GM19463 (cell line): ENCODE results near the gene EIF3K.
A peak's percentile ranks its signal among the peaks of the same experiment; 100 is the strongest.
"Not testable (repeated sequence)": the region's sequence is repeated elsewhere in the genome, so short reads cannot be mapped to it uniquely, and the experiment has no call there.

Source experiments
- ATAC-seq: cut with Tn5 transposase; IDR thresholded peaks from one replicate; pipeline ENCODE4 v1.9.1; 2021; ENCODE audit warnings: mild to moderate bottlenecking, moderate library complexity; ENCODE audit not compliant: unreplicated experiment

EIF3K gene

DNA sequence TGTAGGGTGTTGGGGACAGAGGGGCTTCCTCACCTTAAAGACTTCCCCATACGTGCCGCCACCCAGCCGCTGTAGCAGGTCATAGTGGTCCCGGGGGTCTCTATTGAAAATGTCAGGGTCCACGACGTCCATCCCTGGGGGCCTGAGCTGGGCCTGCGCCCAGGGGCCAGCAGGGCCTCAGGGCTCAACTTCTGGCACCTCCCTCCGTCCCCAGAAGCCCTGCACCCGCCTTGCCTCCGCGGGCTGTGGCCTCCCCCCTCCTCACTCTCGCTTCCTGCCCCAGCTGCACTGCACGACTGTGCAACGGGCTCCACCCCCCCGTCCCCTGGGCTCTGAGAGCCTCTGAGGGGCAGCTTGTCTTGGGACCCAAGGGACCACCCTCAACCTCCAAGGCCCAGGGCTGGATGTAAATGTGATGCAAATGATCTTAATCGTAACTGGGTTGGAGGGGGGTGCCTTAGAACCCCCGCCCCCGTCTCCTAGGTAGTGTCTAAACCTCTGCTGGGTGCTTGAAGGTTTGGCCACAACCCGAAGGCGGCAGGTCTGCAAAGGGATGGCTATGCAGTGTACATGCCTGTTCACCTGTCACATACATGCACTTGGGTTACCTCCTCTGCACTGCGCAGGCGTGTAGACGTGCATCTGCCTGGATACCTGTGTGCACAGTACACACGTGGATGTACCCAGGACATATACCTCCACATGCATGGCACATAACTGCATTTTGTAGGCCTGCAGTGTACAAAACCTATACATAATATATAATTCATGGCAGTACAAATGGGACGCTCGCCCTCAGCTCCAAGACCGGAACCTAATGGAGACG is 1.0 kb upstream of the EIF3K start, which contains the start of gene MAP4K1:
MAP4K1 (minus strand) TSS at position 190 of the 826 bp plus-strand sequence; CDS start at position 132, 58 bp downstream.
- ATAC-seq = peak; percentile 72

DNA sequence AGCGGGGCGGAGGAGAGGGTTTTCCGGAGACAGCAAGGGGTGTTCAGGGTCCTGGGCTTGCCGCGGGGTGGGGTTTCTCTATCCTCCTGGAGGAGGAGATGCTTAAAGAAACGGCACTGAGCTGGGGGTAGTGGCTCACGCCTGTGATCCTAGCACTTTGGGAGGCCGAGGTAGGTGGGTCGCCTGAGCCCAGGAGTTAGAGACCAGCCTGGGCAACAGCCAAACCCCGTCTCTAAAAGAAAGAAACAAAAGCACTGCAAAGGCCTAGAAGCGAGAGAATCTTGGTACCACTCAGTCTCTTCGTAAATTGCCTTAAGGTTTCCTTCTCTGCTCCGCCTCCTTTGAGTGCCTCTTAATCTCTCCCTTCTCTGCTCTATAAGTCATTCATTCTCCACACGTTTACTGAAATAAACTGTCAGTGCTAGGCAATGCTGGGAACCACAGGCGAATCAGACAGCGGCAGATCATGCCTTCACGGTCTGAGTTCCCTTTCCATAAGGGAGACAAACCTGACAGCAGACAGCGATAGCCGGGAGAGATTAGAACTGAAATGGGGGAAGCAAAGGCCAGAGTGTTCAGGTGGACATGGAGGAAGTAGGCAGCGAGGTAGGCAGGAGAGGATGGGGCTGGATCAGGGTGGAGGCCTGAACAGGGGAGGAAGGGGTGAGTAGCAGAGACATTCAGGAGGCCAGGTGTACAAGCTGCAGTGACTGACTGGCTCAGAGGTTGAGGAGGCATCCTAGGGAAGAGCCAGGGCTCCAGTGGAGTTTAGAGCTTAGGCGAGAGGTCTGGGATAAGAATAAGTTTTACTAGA is 580 bp downstream of the EIF3K start:
- ATAC-seq = no peak

DNA sequence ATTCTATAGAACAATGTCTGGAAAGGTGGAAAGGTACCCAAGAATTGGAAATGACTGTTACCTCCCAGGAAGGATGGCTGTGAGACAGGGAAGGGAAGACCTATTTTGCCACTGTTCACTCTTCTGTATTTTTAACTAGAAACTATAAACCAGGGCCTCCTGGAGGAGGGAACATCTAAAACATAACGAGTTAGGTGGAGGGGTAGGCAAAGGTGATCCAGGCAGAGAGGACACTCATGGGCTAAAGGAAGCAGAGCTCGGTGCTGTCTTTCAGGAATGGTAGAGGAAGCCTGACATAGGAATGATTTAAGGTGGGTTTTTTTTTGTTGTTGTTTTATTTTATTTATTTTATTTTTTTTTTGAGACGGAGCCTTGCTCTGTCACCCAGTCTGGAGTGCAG is 5.8 kb downstream of the EIF3K start:
- no peak for ATAC-seq

DNA sequence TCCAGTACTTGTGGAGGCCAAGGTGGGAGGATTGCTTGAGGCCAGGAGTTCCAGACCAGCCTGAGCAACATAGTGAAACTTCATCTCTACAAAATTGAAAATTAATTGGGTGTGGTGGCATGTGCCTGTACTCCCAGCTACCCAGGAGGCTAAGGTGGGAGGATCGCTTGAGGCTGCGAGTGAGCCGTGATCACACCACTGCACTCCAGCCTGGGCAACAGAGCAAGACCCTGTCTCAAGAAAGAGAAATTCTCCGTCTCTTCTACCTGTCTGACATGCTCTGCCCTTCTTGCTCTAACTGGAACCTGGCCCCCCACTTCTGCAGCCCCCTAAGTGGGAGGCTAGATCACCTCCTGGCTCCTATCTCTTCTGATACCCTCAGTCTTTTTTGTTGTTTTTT is 7.4 kb downstream of the EIF3K start:
- ATAC-seq = no peak

DNA sequence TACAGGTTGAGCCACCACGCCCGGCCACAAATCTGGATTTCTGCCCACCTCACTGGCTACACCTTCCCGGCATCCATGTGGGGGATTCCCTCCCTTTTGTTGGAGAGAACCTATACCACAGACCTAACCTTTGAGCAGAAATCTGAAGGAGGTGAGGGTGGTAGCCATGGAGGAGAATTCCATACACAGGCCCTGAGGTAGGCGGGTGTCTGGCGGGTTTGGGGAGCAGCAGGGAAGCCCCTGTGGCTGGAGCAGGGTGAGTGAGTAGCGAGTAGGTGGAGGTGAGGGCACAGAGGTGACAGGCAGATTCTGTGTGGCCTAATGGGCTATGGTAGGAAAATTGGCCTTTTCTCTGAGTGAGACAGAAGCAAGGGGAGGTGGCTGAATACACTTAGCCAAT is 10.6 kb downstream of the EIF3K start:
- ATAC-seq = no peak

DNA sequence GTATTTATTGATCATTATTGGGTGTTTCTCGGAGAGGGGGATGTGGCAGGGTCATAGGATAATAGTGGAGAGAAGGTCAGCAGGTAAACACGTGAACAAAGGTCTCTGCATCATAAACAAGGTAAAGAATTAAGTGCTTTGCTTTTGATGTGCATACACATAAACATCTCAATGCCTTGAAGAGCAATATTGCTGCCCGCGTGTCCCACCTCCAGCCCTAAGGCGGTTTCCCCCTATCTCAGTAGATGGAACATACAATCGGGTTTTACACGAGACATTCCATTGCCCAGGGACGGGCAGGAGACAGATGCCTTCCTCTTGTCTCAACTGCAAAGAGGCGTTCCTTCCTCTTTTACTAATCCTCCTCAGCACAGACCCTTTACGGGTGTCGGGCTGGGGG is 12.3 kb downstream of the EIF3K start:
- ATAC-seq = not testable (repeated sequence)

DNA sequence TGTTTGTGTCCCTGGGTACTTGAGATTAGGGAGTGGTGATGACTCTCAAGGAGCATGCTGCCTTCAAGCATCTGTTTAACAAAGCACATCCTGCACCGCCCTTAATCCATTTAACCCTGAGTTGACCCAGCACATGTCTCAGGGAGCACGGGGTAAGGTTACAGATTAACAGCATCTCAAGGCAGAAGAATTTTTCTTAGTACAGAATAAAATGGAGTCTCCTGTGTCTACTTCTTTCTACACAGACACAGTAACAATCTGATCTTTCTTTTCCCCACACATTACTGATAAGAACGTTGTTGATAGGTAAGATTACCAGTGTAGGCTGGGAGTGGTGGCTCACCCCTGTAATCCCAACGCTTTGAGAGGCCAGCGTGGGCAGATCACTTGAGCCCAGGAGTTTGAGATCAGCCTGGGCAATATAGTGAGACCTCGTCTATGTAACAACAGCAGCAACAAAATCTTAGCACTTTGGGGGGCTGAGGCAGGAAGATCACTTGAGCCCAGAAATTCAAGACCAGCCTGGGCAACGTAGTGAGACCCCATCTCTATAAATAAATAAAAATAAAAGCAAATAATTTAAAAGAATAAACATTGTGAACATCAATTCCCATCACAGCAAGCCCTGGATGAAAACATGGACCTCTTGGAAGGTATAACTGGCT is 13.0 kb downstream of the EIF3K start:
- ATAC-seq = not testable (repeated sequence)

DNA sequence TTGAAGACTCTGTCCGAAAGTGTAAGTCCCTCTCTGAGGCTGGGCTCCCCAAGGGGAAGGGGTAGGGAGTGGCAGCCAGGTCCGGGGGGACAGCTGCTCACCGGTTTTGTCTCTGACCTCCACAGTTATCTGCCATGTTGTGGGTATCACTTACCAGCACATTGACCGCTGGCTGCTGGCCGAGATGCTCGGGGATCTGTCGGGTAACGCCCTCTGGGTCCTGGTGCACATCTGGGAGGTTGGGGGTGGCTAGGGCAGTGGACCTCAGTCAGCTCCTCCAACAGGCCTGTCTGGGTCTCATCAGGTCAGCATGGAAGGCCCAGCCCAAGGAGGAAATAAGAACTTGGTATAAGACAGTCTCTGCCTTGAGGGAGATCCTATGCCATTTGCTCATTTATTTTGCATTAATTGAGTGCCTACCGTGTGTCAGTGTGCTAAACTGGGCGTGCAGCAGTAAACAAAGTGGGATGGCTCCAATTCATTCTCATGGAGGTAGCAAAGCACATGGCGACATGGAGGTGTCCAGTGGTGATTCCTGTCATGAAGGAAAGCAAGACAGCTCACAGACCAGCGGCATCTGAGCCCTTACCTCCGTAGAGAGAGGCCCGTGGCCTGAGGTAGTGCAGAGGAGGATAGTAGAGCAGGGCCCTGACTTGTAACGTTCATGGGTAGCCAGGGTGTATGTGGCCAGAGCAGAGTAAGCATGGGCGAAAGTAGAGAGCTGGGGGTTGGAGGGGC is 13.7 kb downstream of the EIF3K start:
- no peak for ATAC-seq

DNA sequence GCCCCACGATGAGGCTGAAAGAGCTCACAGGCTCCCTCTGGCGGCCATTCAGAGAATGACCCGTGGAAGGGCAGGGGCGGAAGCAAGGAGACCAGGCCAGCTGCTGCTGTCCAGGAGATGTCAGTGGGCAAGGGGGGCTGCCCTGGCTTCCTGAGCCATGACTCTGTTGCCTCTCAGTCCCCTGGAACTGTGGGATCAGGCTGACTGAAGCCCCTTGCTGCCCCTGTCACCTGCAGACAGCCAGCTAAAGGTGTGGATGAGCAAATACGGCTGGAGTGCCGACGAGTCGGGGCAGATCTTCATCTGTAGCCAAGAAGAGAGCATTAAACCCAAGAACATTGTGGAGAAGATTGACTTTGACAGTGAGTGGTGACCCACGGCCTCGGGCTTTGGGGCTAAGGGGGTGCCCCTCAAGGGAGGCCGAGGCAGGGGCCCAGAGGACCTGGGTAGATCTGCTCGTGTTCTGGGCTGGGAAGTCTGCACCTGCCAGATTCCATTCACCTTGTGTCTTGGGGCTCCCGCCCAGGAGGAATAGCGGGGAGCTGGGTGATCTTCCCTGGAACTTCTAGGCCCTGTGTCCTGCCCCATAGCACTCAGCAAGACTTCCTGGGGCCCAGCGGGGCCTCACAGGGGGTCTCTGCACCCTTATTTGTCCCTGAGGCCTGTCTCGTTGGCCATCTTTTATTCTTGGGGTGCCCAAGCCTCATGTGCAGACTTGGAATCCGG is 15.9 kb downstream of the EIF3K start:
- no peak for ATAC-seq

DNA sequence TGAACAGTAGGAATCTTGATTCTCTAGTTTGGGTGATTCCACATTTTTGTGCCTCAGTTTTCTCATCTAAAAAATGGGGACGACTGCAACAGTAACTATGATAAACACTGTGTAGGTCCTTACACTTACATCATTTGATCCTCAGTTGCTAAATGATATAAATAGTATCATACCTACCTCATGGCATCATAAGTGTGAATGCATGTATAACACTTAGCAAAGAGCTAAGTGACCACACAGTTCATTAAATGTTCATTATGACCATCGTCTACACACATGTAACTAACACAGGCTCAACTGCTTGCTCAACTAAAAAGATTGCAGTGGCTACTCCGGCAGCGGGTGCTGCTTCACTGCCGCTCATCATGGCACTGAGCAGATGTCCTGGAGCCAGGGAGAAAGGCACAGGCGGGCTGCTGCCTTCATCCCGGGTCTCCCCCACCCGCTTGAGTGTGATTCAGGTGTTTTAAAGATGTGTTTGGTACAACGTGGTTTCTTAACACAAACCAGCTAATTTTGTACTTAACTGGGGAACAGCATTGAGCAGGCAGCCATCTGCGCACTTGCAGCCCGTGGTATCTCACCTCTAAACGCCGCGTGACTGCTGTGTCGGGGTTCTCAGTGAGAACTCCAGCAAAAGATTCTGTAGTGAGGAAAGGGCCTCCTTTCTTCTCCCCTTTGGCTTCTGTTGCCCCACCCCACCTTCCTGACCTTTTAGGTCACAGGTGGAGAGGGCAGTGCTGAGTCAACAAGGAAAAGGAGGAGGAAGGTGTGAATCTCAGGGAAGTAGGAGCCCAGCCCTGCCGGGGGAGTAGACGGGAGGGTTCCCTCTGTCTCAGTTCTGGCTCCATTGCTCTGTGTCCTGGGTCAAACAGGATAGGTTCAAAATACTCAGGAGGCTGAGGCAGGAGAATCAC is 16.8 kb downstream of the EIF3K start:
- ATAC-seq = no peak

DNA sequence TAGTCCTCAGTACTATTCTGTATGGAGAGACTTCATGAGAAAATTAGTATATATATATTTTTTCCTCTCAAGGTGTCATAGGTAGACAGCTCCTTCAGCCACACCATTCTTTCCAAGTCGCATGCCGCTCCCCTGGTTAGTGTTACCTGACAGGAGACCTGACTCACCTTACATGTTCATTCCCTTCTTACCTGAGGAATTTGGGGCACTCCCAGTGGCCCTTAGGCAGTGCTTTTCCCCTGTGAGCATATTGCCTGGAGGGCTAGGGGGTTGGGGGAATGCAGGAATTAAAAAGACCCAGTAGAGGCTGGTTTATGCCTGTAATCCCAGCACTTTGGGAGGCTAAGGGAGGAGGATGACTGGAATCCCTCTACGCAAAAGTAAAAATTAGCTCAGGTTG is 19.5 kb downstream of the EIF3K start:
- no peak for ATAC-seq

DNA sequence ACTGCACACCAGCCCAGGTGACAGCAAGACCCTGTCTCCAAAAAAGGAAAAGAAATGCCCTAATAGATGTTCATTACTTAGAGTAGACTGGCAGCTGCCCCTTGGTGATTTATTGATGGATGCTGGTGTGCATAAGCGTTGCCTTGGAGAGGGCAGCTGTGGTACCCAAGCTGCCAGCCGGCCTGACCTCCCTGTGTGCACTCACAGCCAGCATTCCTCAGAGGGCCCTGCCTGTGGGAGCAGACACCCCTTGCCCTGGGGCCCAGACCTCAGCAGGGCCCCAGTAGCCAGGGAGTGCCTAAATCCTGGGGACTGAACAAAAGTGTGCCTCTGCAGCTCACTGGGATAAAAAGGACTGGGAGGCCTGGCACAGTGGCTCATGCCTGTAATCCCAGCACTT is 20.7 kb downstream of the EIF3K start:
- no peak for ATAC-seq

DNA sequence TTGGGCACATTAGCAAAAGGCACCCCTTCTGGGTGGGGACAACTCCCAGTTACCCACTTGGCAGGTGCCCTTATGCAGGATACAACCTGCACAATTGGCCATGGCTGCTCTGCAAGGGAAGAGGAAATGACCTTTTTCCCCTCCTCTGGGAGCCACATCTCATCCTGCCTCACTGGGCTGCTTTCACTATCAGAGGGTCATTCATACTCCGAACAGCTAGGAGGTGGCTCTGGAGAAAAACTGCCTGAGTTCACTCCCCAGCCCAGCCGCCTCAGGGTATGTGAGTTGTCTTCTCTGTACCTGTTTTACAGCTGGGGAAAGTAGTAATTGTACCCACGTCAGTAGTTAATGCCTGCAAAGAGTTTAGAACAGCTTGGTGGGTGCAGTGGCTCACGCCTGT is 21.4 kb downstream of the EIF3K start:
- no peak for ATAC-seq

DNA sequence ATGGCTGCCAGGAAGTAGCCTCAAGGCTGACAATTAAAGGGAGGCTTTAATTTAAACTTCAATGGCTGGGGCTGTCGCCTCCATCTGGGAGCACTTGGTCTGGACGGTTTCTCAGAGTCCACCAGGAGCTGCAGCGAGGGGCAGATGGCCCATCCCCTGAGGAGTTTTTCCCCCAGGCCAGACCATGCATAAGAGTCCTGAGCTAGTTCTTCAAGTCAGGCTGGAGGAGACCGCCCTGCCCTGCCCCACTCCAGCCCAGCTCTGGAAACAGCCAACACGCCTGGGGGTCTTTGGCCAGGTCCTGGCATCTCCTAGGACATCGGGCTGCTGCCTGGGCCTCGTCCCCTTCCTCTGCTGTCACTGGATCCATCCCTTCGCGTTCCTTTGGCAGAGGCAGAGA is 23.2 kb downstream of the EIF3K start:
- no peak for ATAC-seq

DNA sequence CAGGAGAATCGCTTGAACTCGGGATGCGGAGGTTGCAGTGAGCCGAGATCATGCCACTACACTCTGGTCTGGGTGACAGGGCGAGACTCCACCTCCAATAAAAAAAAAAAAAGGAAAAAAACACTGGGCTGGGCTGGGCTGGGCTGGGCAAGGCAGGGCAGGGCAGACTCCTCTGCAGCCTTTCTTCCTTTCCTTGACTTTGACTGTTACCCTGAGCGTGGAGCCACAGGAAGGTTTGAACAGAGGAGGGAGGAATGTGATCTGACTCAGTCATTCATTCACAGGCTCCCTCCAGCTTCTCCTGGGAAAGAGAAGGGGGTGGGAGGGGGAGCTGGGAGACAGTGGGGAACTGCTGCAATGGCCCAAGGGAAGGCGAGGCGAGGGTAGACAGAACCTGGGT is 25.7 kb downstream of the EIF3K start:
- no peak for ATAC-seq

DNA sequence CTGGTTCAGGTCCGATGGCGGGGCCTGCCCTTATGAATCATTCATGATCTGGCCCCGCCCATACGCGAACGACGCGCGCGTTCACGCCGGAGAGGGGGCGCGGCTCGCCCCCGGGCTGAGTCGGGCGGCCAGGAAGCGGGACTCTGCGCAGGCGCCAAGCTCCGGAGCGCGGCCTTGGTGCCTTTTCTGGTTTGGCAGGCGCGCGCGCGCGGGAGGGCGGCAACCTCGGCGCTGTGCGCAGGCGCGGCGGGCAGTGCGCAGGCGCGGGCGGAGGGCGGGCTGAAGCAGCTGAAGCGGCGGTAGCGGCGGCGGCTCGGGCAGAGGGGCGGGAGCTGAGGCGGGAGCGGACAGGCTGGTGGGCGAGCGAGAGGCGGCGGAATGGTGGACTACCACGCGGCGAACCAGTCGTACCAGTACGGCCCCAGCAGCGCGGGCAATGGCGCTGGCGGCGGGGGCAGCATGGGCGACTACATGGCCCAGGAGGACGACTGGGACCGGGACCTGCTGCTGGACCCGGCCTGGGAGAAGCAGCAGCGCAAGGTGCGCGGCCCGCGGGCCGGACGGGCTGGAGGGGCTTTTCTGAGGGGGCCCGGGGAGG is 28.5 kb downstream of the EIF3K start, which contains the start of gene ACTN4:
ACTN4 (plus strand) TSS at position 282 of the 598 bp plus-strand sequence; CDS start at position 379, 97 bp downstream.
- ATAC-seq = peak; percentile 89

DNA sequence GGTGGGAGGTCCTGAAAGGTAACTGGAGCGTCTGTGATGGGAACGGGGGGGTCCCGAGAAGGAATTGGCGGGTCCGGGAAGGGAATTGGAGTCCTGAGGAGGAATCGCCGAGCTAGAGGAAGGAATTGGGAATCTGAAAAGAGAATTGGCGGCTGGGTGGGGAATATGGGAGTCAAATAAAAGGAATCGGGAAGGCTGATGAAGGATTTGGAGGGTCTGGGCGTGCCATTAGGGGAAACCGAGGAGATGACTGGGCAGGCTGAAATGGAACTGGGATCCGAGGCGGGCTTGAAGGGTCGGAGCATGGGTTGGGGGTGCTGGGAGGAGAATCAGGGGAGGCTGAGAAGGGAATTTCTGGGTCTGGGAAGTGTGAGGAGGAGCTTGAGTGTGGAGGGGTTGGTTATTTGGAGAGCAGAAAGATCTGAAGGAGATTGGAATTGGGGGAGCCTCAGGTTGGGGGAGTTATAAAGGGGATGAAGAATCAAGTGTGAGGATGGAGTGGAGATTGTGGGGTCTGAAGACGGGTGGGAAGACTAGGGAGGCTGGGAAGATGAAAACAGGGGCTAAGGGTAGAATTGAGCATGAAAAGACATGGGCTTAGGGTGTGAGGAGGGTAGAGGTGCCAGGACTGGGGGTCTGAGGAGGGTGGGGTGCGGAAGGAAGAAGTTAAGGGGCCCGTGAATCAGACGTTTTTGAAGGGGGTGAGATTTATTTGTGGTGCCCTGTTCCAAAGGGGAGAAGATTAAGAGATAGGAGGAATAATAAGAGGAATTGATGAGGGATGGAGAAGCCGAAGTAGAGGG is 29.2 kb downstream of the EIF3K start:
- no peak for ATAC-seq
